NCI-H128 (cell line): ENCODE data around the gene OR11G2.
"Not testable (repeated sequence)": the region's sequence is repeated elsewhere in the genome, so short reads cannot be mapped to it uniquely, and the experiment has no call there.

Source experiments
- DNase-seq: peaks from one replicate; lab custom pipeline; 2025; ENCODE audit not compliant: unreplicated experiment; lab: John Stamatoyannopoulos, UW

The OR11G2 gene

DNA sequence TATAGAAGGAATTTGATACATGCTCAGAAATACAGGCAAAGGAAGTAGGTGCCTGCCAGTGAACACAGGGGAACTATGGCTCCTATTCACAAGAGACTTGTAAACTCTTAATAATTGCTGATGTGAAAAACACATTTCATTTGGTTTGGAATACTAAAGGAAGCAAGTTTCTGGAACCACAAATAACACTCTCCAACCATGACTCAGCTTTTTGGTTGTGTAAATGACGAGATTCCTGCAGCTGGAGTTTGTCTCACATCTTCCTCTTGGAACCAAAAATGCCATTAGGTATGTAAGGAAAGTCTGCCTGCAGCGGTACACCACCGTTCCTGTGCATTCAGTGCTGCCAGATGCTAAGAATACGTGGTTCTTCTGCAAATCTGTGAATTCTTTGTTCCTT, 28.3 kb downstream of the OR11G2 start:
- DNase-seq, result no peak

DNA sequence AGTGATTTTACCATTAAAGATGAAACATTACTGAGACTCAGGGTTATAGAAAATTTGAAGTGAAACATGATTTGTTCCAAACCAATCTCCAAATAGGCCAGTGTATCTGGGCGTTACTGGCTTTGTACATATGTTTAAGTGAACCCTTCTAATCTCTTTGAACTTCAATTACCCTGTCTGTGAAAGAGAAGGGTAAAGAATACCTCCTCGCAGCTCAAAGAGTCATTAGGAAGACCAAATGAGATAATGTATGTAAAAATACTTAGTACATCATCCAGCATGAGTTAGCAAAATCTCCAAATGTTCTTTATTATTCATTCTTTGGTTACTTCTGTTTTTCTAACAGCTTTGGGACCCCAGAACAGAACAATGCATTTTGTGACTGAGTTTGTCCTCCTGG, 32.7 kb downstream of the OR11G2 start, which contains the start of gene OR11H6:
Gene OR11H6, plus strand, starts transcription at position 301 of the 400 bp plus-strand sequence. Its CDS starts 0 bp downstream, at position 301.
- DNase-seq, result no peak

DNA sequence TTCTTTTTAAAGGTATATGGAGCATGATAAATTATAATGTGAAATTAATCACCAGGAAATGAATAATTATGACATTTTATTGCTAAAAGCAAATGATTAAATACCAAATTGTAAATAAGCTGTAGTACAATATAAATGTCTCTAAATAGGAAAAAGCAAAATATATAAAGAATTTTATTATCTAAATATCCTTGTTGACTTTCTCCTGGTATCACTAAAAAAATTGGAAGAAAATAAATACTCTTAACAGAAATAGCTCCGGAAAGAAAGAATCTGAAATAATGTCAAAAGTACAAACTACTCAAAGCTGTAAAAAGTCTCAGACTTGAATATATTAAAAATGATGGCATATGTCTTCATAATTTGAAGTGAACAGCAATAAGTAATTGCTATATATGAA, 38.0 kb downstream of the OR11G2 start, which contains the start of gene OR11H7:
Gene OR11H7, plus strand, starts transcription at position 301 of the 400 bp plus-strand sequence.
- DNase-seq, result no peak

DNA sequence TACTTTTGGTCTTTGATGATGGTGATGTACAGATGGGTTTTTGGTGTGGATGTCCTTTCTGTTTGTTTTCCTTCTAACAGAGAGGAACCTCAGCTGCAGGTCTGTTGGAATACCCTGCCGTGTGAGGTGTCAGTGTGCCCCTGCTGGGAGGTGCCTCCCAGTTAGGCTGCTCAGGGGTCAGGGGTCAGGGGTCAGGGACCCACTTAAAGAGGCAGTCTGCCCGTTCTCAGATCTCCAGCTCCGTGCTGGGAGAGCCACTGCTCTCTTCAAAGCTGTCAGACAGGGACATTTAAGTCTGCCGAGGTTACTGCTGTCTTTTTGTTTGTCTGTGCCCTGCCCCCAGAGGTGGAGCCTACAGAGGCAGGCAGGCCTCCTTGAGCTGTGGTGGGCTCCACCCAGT, 44.7 kb downstream of the OR11G2 start:
- DNase-seq, result not testable (repeated sequence)

DNA sequence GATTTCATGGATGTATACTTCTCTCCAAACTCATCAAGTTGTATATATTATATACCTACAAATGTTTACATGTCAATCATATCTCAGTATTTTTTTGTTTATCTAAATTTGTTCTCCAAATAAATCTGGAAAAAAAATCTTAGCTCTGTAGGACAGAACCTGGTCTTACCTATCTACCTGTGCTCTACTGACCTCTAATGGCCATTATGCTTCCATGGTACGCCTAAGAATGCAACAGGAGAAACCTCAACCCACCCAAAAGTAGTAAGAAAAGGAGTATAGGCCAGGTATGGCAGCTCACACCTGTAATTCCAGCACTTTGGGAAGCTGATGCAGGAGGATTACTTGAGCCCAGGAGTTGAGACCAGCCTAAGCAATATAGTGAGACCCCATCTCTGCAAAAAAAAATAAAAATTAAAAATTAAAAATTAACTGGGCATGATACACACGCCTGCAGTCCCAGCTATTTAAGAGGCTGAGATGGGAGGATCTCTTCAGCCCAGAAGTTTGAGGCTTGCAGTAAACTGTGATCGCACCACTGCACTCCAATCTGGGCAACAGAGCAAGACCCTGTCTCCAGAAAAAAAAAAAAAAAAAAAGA, 57.0 kb downstream of the OR11G2 start:
- DNase-seq, result no peak
